B cell (primary cell): ENCODE measurements around the gene BNC2. TPM values are rescaled to one million over a fixed set of nuclear protein-coding genes. Genes with fewer than 3 reads are reported as not detected.

Experiments
- ATAC-seq: fragments of 200-7000 bp; cut with Tn5 transposase; one replicate; pipeline ENCODE4 v1.10.0; 2021; ENCODE audit warnings: low read depth, mild to moderate bottlenecking, moderate number of reproducible peaks, moderate library complexity
- CTCF ChIA-PET: fragments of 350-600 bp; sonication (Branson Sonifier 250); formaldehyde crosslinking; loops from one replicate; lab custom pipeline; 2021; ENCODE audit warnings: antibody characterized with exemption, inconsistent platforms; lab: Charles Lee
- POLR2A ChIA-PET: fragments of 350-600 bp; sonication (Branson Sonifier 250); formaldehyde crosslinking; loops from one replicate; lab custom pipeline; 2021; ENCODE audit warnings: antibody characterized with exemption; lab: Charles Lee
- DNase-seq: peaks from one replicate; pipeline ENCODE4 v3.0.0; 2013
- H2AFZ ChIP-seq: 2 replicates; pipeline ENCODE4 v1.6.1; 2012; ENCODE audit warnings: mild to moderate bottlenecking, low read depth, low read length; ENCODE audit not compliant: insufficient read depth, poor library complexity, severe bottlenecking
- H3K27ac ChIP-seq, 2 donors: 1 replicate in 1 of 2; 2 replicates in 1 of 2; pipeline ENCODE4 v1.5.1; 2012 to 2013; ENCODE audit warnings: low read length in 2 of 2, mild to moderate bottlenecking in 2 of 2, moderate library complexity in 1 of 2
- H3K27me3 ChIP-seq, 4 experiments: fragments of 200-600 bp in 1 of 4; sonication (generic) in 1 of 4; replicated peaks in 1 of 4; 1 replicate in 2 of 4; 2 replicates in 2 of 4; pipeline versions ENCODE4 v1.6.1 to v1.7.0; 2013 to 2016; ENCODE audit warnings: low read length in 3 of 4, mild to moderate bottlenecking in 2 of 4, mixed read lengths in 1 of 4, moderate library complexity in 1 of 4; ENCODE audit not compliant: insufficient read depth in 4 of 4, control insufficient read depth in 3 of 4; ENCODE audit errors: control extremely low read depth in 1 of 4
- H3K36me3 ChIP-seq, 2 experiments: replicated peaks in 1 of 2; 1 replicate in 1 of 2; 2 replicates in 1 of 2; pipeline versions ENCODE4 v1.6.1 to v1.7.1; 2013; ENCODE audit warnings: low read length in 1 of 2; ENCODE audit not compliant: insufficient read depth in 2 of 2, control insufficient read depth in 1 of 2; ENCODE audit errors: control extremely low read depth in 1 of 2, extremely low read depth in 1 of 2
- H3K4me1 ChIP-seq, 2 donors: fragments of 200-600 bp in 1 of 2; sonication (generic) in 1 of 2; 1 replicate in 1 of 2; 2 replicates in 1 of 2; pipeline versions ENCODE4 v1.5.1 to v1.6.1; 2013 to 2017; ENCODE audit warnings: low read length in 2 of 2; ENCODE audit not compliant: control insufficient read depth in 2 of 2, insufficient read depth in 2 of 2
- H3K4me2 ChIP-seq: replicated peaks from 2 replicates; pipeline ENCODE3; 2012; ENCODE audit warnings: mild to moderate bottlenecking, low read depth, low read length; ENCODE audit not compliant: poor library complexity, severe bottlenecking
- H3K4me3 ChIP-seq, 5 experiments: fragments of 200-600 bp in 1 of 5; sonication (generic) in 1 of 5; 1 replicate in 3 of 5; 2 replicates in 2 of 5; pipeline versions ENCODE4 v1.5.1 to v1.7.0; 2011 to 2016; ENCODE audit warnings: low read length in 4 of 5, mild to moderate bottlenecking in 4 of 5, low read depth in 2 of 5, control low read depth in 1 of 5, moderate library complexity in 1 of 5; ENCODE audit not compliant: insufficient read depth in 1 of 5; ENCODE audit errors: control extremely low read depth in 1 of 5, extremely low read depth in 1 of 5
- H3K79me2 ChIP-seq: fragments of 200-600 bp; sonication (generic); one replicate; pipeline ENCODE4 v1.6.0; 2016; ENCODE audit warnings: low read length; ENCODE audit not compliant: control insufficient read depth, insufficient read depth
- H3K9ac ChIP-seq: fragments of 200-600 bp; sonication (generic); 2 replicates; pipeline ENCODE4 v1.6.1; 2017; ENCODE audit warnings: mild to moderate bottlenecking, low read length, moderate library complexity
- H3K9me3 ChIP-seq, 3 donors: one replicate each; pipeline versions ENCODE4 v1.6.1 to v1.7.1; 2013; ENCODE audit warnings: low read length in 2 of 3; ENCODE audit not compliant: control insufficient read depth in 2 of 3, insufficient read depth in 1 of 3; ENCODE audit errors: control extremely low read depth in 1 of 3
- H4K20me1 ChIP-seq: 2 replicates; pipeline ENCODE4 v1.6.0; 2012; ENCODE audit warnings: mild to moderate bottlenecking, low read length; ENCODE audit not compliant: insufficient read depth, control insufficient read depth, poor library complexity, severe bottlenecking
- H3K27ac Mint-ChIP-seq: one replicate; pipeline ENCODE4 v1.8.0; 2021; ENCODE audit warnings: mixed read lengths
- H3K27me3 Mint-ChIP-seq: one replicate; pipeline ENCODE4 v1.8.0; 2021; ENCODE audit warnings: mixed read lengths
- H3K4me1 Mint-ChIP-seq: one replicate; pipeline ENCODE4 v1.8.0; 2021; ENCODE audit warnings: mixed read lengths
- H3K4me3 Mint-ChIP-seq: one replicate; pipeline ENCODE4 v1.8.0; 2021; ENCODE audit warnings: mixed read lengths
- H3K9me3 Mint-ChIP-seq: one replicate; pipeline ENCODE4 v1.8.0; 2022; ENCODE audit warnings: mixed read lengths; ENCODE audit not compliant: insufficient read depth
- CTCF ChIP-seq: fragments of 200-600 bp; IDR thresholded peaks from one replicate; pipeline ENCODE4 v1.8.0; 2022; ENCODE audit warnings: antibody characterized with exemption, mild to moderate bottlenecking
- EZH2 ChIP-seq: IDR thresholded peaks from 2 replicates; pipeline ENCODE4 v1.6.1; 2012; ENCODE audit warnings: borderline replicate concordance, low read depth, mild to moderate bottlenecking, moderate library complexity, low read length; ENCODE audit not compliant: insufficient read depth, poor library complexity, severe bottlenecking
- WGBS: methylation state at CpG from one replicate; pipeline ENCODE4 v1.1.5; 2013; ENCODE audit warnings: missing lambda C conversion rate; ENCODE audit not compliant: insufficient coverage; 5-methylcytosine and 5-hydroxymethylcytosine counted together
- intact Hi-C: fragments of 100-400 bp; cut with micrococcal nuclease; formaldehyde crosslinking; loops from one replicate; pipeline ENCODE4 v1.10.0; 2022
- polyA plus RNA-seq: library from polyadenylated mRNA; depleted of rRNA; stranded (reverse); fragments of >200 nt; gene quantifications from 2 replicates; pipeline ENCODE4 v1.2.3, GENCODE V29; 2012
- total RNA-seq, 2 donors: library from RNA; stranded (reverse); fragments of 120-200 nt in 1 of 2; gene quantifications; 1 replicate in 1 of 2; 2 replicates in 1 of 2; pipeline versions ENCODE4 v1.2.3 to v1.2.4, GENCODE V29; 2013 to 2022

BNC2 gene
- total and polyA plus RNA-seq, 2 donors (not counting 1 experiment from before 2014, with no cell fraction given), result 0.01 TPM; not detected in 1

DNA sequence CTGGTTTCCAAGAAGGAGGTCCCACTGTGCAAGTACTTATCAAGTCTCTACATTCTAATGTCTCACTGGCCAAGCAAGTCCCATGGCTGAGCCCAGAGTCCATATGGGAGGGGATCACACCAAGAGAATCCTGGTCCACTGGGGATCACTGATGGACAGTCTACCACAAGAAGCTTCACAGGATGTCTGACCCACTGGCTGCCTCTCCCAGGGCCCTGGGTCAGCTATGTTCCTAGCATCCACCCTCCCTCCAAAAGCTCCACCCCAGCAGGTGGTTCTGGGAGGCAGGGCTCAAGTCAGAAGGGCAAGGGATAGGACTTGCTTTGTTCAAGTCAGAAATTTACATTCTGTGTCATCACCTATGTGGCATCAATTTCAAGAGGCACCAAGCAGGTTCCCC, 508.5 kb downstream of the BNC2 start:
- Mint-ChIP-seq H3K4me3 (no peak overlapping the region), H3K27ac (no peak overlapping the region), H3K27me3 (no peaks in the 10 kb centered on the region), H3K4me1 (no peaks in the 10 kb centered on the region), H3K9me3 (no peaks in the 10 kb centered on the region)
- ATAC-seq (no peak), DNase-seq (no peak)
- no peaks in the 10 kb centered on the region for H3K4me1 ChIP-seq
- H3K27ac ChIP-seq, result no peak overlapping the region
- H4K20me1 ChIP-seq, result no peaks in the 10 kb centered on the region
- H3K9ac ChIP-seq, result no peak overlapping the region
- no peak overlapping the region for H2AFZ ChIP-seq
- POLR2A ChIA-PET, result no interaction called here
- TF ChIP-seq EZH2, result no peak
- TF ChIP-seq CTCF, result no peak
- no peak overlapping the region for H3K4me2 ChIP-seq
- H3K27me3 ChIP-seq, result no peaks in the 10 kb centered on the region
- H3K36me3 ChIP-seq, result no peaks in the 10 kb centered on the region
- intact Hi-C loops, result no loop called here
- peaks cover 0 to 6% (median 0%) of the 10 kb centered on the region in 3 donors for H3K9me3 ChIP-seq
- H3K79me2 ChIP-seq, result no peaks in the 10 kb centered on the region
- CTCF ChIA-PET, result no interaction called here
- H3K4me3 ChIP-seq, result no peak overlapping the region

DNA sequence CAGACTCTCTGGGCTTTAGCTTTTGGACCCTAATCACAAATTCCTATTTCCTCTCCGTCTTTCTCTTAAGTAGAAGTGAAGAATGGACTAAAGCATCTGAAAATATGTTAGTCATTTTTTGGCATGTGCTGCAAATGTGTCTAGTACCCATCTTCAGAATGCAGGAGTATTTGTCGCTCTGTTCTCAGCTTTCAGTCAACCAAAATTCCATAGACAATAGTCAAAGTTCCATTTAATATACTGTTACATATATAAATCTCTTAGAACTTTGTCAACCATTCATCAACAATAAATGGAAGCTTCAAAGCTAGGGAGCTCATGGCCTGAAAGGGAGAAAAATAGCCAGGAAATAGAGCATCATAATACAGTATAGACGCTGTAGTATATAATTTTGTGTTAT, 509.4 kb downstream of the BNC2 start:
- Histone ChIP-seq H4K20me1 (no peaks in the 10 kb centered on the region), H2AFZ (no peak overlapping the region), H3K4me2 (no peak overlapping the region), H3K4me1 (no peaks in the 10 kb centered on the region), H3K27me3 (no peaks in the 10 kb centered on the region), H3K79me2 (no peaks in the 10 kb centered on the region), H3K36me3 (no peaks in the 10 kb centered on the region), H3K9me3 (peaks cover 0 to 6% (median 0%) of the 10 kb centered on the region in 3 donors), H3K9ac (no peak overlapping the region), H3K4me3 (no peak overlapping the region), H3K27ac (no peak overlapping the region)
- ChIA-PET CTCF (no interaction called here), POLR2A (no interaction called here)
- intact Hi-C loops, result no loop called here
- no CpG with 5 or more reads among the region's 3 CpGs for WGBS
- ATAC-seq (no peak), DNase-seq (no peak)
- no peaks in the 10 kb centered on the region for H3K4me1 Mint-ChIP-seq
- no peak overlapping the region for H3K27ac Mint-ChIP-seq
- H3K27me3 Mint-ChIP-seq, result no peaks in the 10 kb centered on the region
- TF ChIP-seq EZH2 (no peak), CTCF (no peak)
- no peak overlapping the region for H3K4me3 Mint-ChIP-seq
- H3K9me3 Mint-ChIP-seq, result no peaks in the 10 kb centered on the region
